Suprapubic skin (tissue), 4 donors: ENCODE measurements around the gene USP17L17. TPM values are rescaled to one million over a fixed set of nuclear protein-coding genes. Genes with fewer than 3 reads are reported as not detected.
"Not testable (repeated sequence)": the region's sequence is repeated elsewhere in the genome, so short reads cannot be mapped to it uniquely, and the experiment has no call there.

Experiments
- DNase-seq, 2 donors: peaks; one replicate each; pipeline ENCODE4 v3.0.0-alpha.2; 2019; ENCODE audit warnings: low spot score in 2 of 2
- H3K27ac ChIP-seq: fragments of 200-600 bp; sonication (generic); one replicate; pipeline ENCODE4 v1.5.1; 2019
- H3K27me3 ChIP-seq: fragments of 200-600 bp; sonication (generic); one replicate; pipeline ENCODE4 v1.5.1; 2019
- H3K36me3 ChIP-seq: fragments of 200-600 bp; sonication (generic); one replicate; pipeline ENCODE4 v1.5.1; 2019
- H3K4me1 ChIP-seq: fragments of 200-600 bp; sonication (generic); one replicate; pipeline ENCODE4 v1.5.1; 2019
- H3K4me3 ChIP-seq: fragments of 200-600 bp; sonication (generic); one replicate; pipeline ENCODE4 v1.5.1; 2019; ENCODE audit warnings: mild to moderate bottlenecking
- H3K9me3 ChIP-seq: fragments of 200-600 bp; sonication (generic); one replicate; pipeline ENCODE4 v1.5.1; 2019
- WGBS: methylation state at CpG from one replicate; pipeline ENCODE4 v1.1.5; 2018; 5-methylcytosine and 5-hydroxymethylcytosine counted together
- total RNA-seq, 4 donors: library from RNA; depleted of rRNA; stranded (reverse); fragments of >200 nt; gene quantifications; one replicate each; pipeline ENCODE4 v1.1.0, GENCODE V29; 2016

Gene USP17L17
- total RNA-seq, 4 donors from 2014 or later, result not detected

GRCh38 chr4:9267319-9267718 lies 23.6 kb downstream of the USP17L17 start, which contains the start of gene USP17L22:
TSS of gene USP17L22 (plus strand) at chr4:9267619. CDS start at chr4:9267619, 0 bp downstream.
- H3K27ac ChIP-seq, H3K36me3 ChIP-seq, H3K4me1 ChIP-seq, H3K4me3 ChIP-seq, H3K27me3 ChIP-seq, DNase-seq, H3K9me3 ChIP-seq: not testable (repeated sequence)
- WGBS, result no CpG with 5 or more reads among the region's 15 CpGs

GRCh38 chr4:9271719-9272118 lies 28.0 kb downstream of the USP17L17 start:
- 88% methylated on average over 8 of the region's 10 CpGs for WGBS
- not testable (repeated sequence) for H3K4me3 ChIP-seq, H3K27me3 ChIP-seq, H3K9me3 ChIP-seq, H3K36me3 ChIP-seq, H3K27ac ChIP-seq, H3K4me1 ChIP-seq
- DNase-seq, result peak; percentile 84 to 93

Other genes with a start within 250 kb of the USP17L17 start
- gene FAM90A26, start 73.5 kb upstream of the USP17L17 start, total RNA-seq, result not detected
- gene USP17L10, start 33.2 kb upstream of the USP17L17 start, total RNA-seq, result not detected
- gene USP17L11, start 28.5 kb upstream of the USP17L17 start, total RNA-seq, result not detected
- not detected for gene USP17L12, start 23.7 kb upstream of the USP17L17 start, total RNA-seq
- gene USP17L13, start 19.0 kb upstream of the USP17L17 start, total RNA-seq, result not detected
- not detected for gene USP17L15, start 9.5 kb upstream of the USP17L17 start, total RNA-seq
- gene USP17L18, start 4.8 kb downstream of the USP17L17 start, total RNA-seq, result not detected
- gene USP17L19, start 9.5 kb downstream of the USP17L17 start, total RNA-seq, result not detected
- not detected for gene USP17L20, start 14.2 kb downstream of the USP17L17 start, total RNA-seq
- not detected for gene USP17L21, start 19.0 kb downstream of the USP17L17 start, total RNA-seq
- gene USP17L22, start 23.7 kb downstream of the USP17L17 start, total RNA-seq, result not detected
- gene USP17L24, start 81.3 kb downstream of the USP17L17 start, total RNA-seq, result not detected
- not detected for gene USP17L25, start 86.0 kb downstream of the USP17L17 start, total RNA-seq
- gene USP17L26, start 90.8 kb downstream of the USP17L17 start, total RNA-seq, result not detected
- not detected for gene USP17L5, start 95.5 kb downstream of the USP17L17 start, total RNA-seq
- gene USP17L27, start 100.3 kb downstream of the USP17L17 start, total RNA-seq, result not detected
- gene USP17L28, start 105.0 kb downstream of the USP17L17 start, total RNA-seq, result not detected
- gene USP17L29, start 109.8 kb downstream of the USP17L17 start, total RNA-seq, result not detected
- gene USP17L30, start 119.2 kb downstream of the USP17L17 start, total RNA-seq, result not detected
- not detected for gene DEFB131A, start 200.5 kb downstream of the USP17L17 start, total RNA-seq